Endodermal cell (in vitro differentiated cells): ENCODE results near the gene COL5A1. TPM values are rescaled to one million over a fixed set of nuclear protein-coding genes. Genes with fewer than 3 reads are reported as not detected.

Source experiments
- DNase-seq: peaks from one replicate; pipeline ENCODE4 v3.0.0-alpha.2; 2017
- H3K27ac ChIP-seq: 2 replicates; pipeline ENCODE4 v1.5.1; 2013; ENCODE audit warnings: mild to moderate bottlenecking, low read depth, low read length, moderate library complexity
- H3K27me3 ChIP-seq: 2 replicates; pipeline ENCODE4 v1.6.1; 2013; ENCODE audit warnings: mild to moderate bottlenecking, low read length, moderate library complexity; ENCODE audit not compliant: insufficient read depth, control insufficient read depth, poor library complexity, severe bottlenecking
- H3K36me3 ChIP-seq: 2 replicates; pipeline ENCODE4 v1.7.0; 2013; ENCODE audit warnings: mild to moderate bottlenecking, low read length, moderate library complexity; ENCODE audit not compliant: control insufficient read depth, insufficient read depth
- H3K4me1 ChIP-seq: one replicate; pipeline ENCODE4 v1.7.0; 2013; ENCODE audit warnings: low read length; ENCODE audit not compliant: control insufficient read depth, insufficient read depth
- H3K4me3 ChIP-seq: 2 replicates; pipeline ENCODE4 v1.5.1; 2013; ENCODE audit warnings: mild to moderate bottlenecking, low read length, moderate library complexity
- H3K9ac ChIP-seq: 2 replicates; pipeline ENCODE4 v1.6.1; 2013; ENCODE audit warnings: mild to moderate bottlenecking, low read length, moderate library complexity; ENCODE audit not compliant: poor library complexity, severe bottlenecking; ENCODE audit errors: extremely low read depth
- H3K9me3 ChIP-seq: 2 replicates; pipeline ENCODE4 v1.6.1; 2013; ENCODE audit warnings: mild to moderate bottlenecking, low read length, moderate library complexity; ENCODE audit not compliant: control insufficient read depth
- H3K27ac Mint-ChIP-seq: 2 replicates; pipeline ENCODE4 v1.8.0; 2020; ENCODE audit warnings: mixed read lengths
- H3K27me3 Mint-ChIP-seq: 2 replicates; pipeline ENCODE4 v1.8.0; 2021; ENCODE audit warnings: mild to moderate bottlenecking, mixed read lengths; ENCODE audit not compliant: insufficient read depth
- H3K36me3 Mint-ChIP-seq: 2 replicates; pipeline ENCODE4 v1.8.0; 2020; ENCODE audit warnings: low read depth, mixed read lengths
- H3K4me1 Mint-ChIP-seq: 2 replicates; pipeline ENCODE4 v1.8.0; 2020; ENCODE audit warnings: mixed read lengths
- H3K4me3 Mint-ChIP-seq: 2 replicates; pipeline ENCODE4 v1.8.0; 2020; ENCODE audit warnings: mild to moderate bottlenecking, moderate library complexity, mixed read lengths
- H3K9me3 Mint-ChIP-seq: 2 replicates; pipeline ENCODE4 v1.8.0; 2020; ENCODE audit warnings: mild to moderate bottlenecking, mixed read lengths
- WGBS, 2 experiments: methylation state at CpG; one replicate each; pipeline versions ENCODE4 v1.1.5 to v1.1.7; 2013; ENCODE audit warnings: missing lambda C conversion rate in 2 of 2, mixed read lengths in 1 of 2; ENCODE audit not compliant: insufficient coverage in 1 of 2, insufficient read length in 1 of 2; 5-methylcytosine and 5-hydroxymethylcytosine counted together
- total RNA-seq, 2 donors: library from RNA; stranded (reverse); fragmentation: NEBNext Ultra II Directional in 1 of 2; extraction: Animal tissue kit (Norgen Biotek cat#: 25700) in 1 of 2; gene quantifications; 2 replicates in 1 of 2; 3 replicates in 1 of 2; pipeline ENCODE4 v1.2.1, GENCODE V29; 2021
- TF ChIP-seq, protein P1 (sequence below): fragments of 200-600 bp; sonication (generic); conservative IDR thresholded peaks from 2 replicates; pipeline ENCODE4 v1.5.0; 2021; ENCODE audit warnings: antibody characterized with exemption, mild to moderate bottlenecking

COL5A1 gene
- total RNA-seq, 2 donors from 2014 or later: 65.3 to 76.6 TPM

GRCh38 chr9:134725605-134725940 lies 84.0 kb downstream of the COL5A1 start:
- H3K36me3 ChIP-seq: peaks cover 4% of the 10 kb centered on the region
- peaks cover 10% of the 10 kb centered on the region for H3K36me3 Mint-ChIP-seq
- no peaks in the 10 kb centered on the region for H3K4me1 ChIP-seq
- no peaks in the 10 kb centered on the region for H3K27me3 Mint-ChIP-seq
- no peak overlapping the region for H3K9ac ChIP-seq
- H3K9me3 ChIP-seq: no peaks in the 10 kb centered on the region
- no peak overlapping the region for H3K27ac Mint-ChIP-seq
- no peak overlapping the region for H3K4me3 Mint-ChIP-seq
- TF ChIP-seq, protein P1, sequence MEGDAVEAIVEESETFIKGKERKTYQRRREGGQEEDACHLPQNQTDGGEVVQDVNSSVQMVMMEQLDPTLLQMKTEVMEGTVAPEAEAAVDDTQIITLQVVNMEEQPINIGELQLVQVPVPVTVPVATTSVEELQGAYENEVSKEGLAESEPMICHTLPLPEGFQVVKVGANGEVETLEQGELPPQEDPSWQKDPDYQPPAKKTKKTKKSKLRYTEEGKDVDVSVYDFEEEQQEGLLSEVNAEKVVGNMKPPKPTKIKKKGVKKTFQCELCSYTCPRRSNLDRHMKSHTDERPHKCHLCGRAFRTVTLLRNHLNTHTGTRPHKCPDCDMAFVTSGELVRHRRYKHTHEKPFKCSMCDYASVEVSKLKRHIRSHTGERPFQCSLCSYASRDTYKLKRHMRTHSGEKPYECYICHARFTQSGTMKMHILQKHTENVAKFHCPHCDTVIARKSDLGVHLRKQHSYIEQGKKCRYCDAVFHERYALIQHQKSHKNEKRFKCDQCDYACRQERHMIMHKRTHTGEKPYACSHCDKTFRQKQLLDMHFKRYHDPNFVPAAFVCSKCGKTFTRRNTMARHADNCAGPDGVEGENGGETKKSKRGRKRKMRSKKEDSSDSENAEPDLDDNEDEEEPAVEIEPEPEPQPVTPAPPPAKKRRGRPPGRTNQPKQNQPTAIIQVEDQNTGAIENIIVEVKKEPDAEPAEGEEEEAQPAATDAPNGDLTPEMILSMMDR: no peak
- no peaks in the 10 kb centered on the region for H3K27me3 ChIP-seq
- no peaks in the 10 kb centered on the region for H3K9me3 Mint-ChIP-seq
- WGBS, 2 experiments: 82 to 86% methylated on average over 3 to 4 of the region's 4 CpGs
- H3K4me3 ChIP-seq: no peak overlapping the region
- no peak overlapping the region for H3K27ac ChIP-seq
- no peaks in the 10 kb centered on the region for H3K4me1 Mint-ChIP-seq
- DNase-seq: no peak

DNA sequence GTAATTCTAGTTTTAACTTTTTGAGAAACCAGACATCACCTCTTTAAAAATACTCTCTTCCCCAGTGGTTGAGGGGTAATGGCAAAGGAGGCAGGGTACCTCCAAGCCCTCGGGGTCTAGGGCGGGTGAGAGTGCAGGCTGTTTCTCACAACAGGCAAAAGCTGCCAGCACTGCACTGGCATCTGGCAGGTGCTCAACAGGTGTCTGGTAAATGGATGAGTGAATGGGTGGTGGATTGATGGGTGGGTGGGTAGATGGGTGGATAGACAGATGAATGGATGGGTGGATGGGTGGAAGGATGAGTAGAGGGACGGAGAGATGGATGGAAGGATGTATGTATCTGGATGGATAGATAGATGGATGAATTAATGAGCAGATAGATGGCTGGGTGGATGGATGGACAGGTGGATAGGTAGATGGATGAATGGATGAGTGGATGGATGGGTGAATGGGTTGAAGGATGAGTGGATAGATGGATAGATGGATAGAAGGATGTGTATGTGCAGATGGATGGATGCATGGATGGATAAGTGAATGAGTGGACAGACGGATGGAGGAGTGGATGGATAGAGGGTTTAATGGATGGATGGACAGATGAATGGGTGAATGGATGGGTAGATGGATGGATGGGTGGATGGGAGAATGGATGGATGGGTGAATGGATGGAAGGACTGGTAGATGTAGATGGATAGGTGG lies 84.6 kb downstream of the COL5A1 start:
- H3K9me3 ChIP-seq: no peaks in the 10 kb centered on the region
- Mint-ChIP-seq H3K9me3 (no peaks in the 10 kb centered on the region), H3K4me3 (no peak overlapping the region), H3K27ac (no peak overlapping the region), H3K4me1 (no peaks in the 10 kb centered on the region), H3K27me3 (no peaks in the 10 kb centered on the region), H3K36me3 (peaks cover 14% of the 10 kb centered on the region)
- no peak overlapping the region for H3K4me3 ChIP-seq
- 85 to 93% methylated on average over 3 to 4 of the region's 4 CpGs for WGBS, 2 experiments
- H3K27me3 ChIP-seq: no peaks in the 10 kb centered on the region
- DNase-seq: no peak
- H3K27ac ChIP-seq: no peak overlapping the region
- TF ChIP-seq, protein P1: no peak
- H3K36me3 ChIP-seq: peaks cover 7% of the 10 kb centered on the region
- no peak overlapping the region for H3K9ac ChIP-seq
- H3K4me1 ChIP-seq: no peaks in the 10 kb centered on the region

DNA sequence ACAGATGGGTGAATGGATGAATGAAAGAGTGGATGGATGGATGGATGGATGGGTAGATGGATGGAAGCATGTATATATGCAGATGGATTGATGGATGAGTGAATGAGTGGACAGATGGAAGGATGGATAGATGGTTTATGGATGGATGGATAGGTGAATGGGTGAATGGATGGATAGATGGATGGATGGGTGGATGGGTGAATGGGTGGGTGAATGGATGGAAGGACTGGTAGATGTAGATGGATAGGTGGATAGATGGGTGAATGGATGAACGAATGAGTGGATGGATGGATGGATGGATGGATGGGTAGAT lies 85.1 kb downstream of the COL5A1 start:
- H3K27ac ChIP-seq: no peak overlapping the region
- H3K9ac ChIP-seq: no peak overlapping the region
- peaks cover 14% of the 10 kb centered on the region for H3K36me3 Mint-ChIP-seq
- no peaks in the 10 kb centered on the region for H3K27me3 ChIP-seq
- H3K4me3 ChIP-seq: no peak overlapping the region
- no peaks in the 10 kb centered on the region for H3K27me3 Mint-ChIP-seq
- DNase-seq: no peak
- H3K4me3 Mint-ChIP-seq: no peak overlapping the region
- no peaks in the 10 kb centered on the region for H3K9me3 Mint-ChIP-seq
- WGBS, 2 experiments: 82 to 100% methylated on average over 1 of the region's 1 CpG
- H3K4me1 Mint-ChIP-seq: no peaks in the 10 kb centered on the region
- H3K4me1 ChIP-seq: no peaks in the 10 kb centered on the region
- peaks cover 7% of the 10 kb centered on the region for H3K36me3 ChIP-seq
- TF ChIP-seq, protein P1: no peak
- H3K27ac Mint-ChIP-seq: no peak overlapping the region
- H3K9me3 ChIP-seq: no peaks in the 10 kb centered on the region
